Erythroblast (primary cell): ENCODE results near the gene TXNIP.

ENCODE experiments used
- GATA1 ChIP-seq: IDR thresholded peaks from 2 replicates; pipeline ENCODE4 v1.6.1; 2011; ENCODE audit warnings: low read depth, mild to moderate bottlenecking, control low read depth, low read length, moderate library complexity
- POLR2A ChIP-seq: IDR thresholded peaks from 2 replicates; pipeline ENCODE4 v1.6.1; 2011; ENCODE audit warnings: mild to moderate bottlenecking, low read length

DNA sequence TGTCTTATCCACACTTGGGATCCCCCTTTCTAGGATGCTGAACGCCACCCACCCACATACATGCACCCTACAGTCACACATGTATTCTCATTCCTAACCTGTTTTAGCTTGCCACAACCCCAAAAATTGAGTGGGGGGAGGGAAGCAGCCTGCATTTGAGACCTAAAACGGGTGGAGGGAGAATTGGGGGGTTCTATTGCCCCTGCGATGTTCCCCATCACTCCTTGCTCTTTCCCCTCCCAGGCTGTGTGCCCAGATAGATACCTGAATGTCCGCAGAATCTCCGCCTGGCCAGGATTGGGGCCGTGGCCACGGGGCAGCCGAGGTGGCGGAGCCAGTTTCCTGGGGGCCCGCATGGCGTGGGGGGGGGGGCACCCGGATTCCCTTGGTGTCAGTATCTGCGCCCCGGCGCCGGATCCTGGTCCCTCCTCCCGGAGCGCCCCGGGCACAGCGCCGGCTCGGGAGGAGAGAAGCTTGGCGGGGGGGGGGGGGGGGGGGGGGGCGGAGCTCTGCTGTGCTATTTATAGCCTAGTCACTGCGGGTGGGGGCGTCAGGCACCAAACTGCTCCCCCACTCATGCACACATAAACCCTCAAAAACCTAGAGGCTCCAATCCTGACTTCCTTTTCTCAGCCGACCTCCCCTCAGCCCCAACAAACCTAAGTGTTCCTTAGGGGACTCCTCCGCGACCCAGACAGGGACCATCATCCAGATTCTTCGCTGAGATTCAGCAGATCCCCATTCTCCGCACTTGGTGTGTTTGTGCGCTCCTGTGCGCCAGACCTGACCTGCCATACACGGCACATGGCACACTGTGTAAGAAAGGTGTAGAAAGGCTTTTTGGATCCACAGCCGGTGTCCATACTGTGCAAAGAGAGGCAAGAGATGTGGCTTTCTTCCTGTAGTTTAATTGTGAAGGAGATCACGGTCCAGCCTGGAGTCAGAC is 33.9 kb downstream of the TXNIP start:
- TF ChIP-seq POLR2A = no peak
- no peak for TF ChIP-seq GATA1
